ENCODE results near the gene ZC3H18.

ZC3H18 gene

DNA sequence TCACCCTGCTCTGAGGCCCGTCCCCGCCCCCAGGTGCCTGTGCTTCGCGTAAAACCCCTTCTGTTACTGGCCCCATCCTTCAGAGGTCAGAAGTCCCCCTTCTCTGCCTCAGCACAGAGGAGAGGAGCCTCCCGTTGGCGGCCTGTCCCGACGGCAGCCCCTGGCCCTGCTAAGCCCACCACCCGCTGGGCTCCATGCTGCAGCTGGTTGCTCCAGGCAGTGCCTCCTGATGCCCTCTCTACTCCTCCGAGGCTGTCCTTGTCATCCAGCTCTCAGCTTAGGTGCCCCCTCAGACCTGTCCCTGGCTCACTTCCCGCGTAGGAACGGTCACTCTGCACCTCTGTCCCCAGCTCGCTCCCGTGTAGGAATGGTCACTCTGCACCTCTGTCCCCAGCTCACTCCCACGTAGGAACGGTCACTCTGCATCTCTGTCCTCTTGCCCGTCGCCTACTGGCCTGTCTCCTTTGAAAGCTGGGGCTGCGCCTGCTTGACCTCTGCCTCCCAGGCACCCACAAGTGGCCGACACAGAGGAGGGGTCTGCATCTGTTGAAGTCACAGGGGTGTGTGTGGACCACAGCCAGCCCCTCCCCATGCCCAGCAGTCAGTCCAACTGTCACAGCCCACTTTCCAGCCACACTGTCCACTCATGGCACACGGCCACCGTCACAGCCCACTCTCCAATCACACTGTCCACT is 31.7 kb upstream of the ZC3H18 start:
- no peak for DNase-seq
- Mint-ChIP-seq H3K4me1 (peaks cover 12% of the 10 kb centered on the region), H3K27me3 (peaks cover 41% of the 10 kb centered on the region), H3K27ac (peak overlapping the region in 1 of 2 donors; percentile 97), H3K9me3 (peaks cover 4 to 17% of the 10 kb centered on the region in 2 donors), H3K4me3 (no peak overlapping the region)
- no peak for ATAC-seq

DNA sequence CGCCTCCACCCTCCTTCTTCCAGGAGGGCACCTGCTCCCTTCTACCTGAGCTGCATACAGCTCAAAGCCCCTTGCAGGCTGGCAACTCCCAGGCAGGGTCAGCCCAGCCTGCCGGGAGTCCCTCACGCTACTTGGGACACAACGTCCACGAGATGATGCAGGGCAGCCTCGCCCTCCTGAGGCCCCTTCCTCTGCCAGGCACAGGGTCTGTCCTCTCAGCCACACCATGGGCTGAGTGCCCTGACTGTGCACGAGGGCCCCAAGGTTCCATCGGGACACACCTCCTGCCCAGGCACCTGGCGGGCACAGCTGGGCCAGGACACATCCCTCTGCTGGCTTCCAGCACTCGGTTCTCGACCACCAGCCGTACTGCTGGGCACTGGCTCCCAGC is 30.9 kb upstream of the ZC3H18 start:
- Mint-ChIP-seq H3K27me3 (peaks cover 41% of the 10 kb centered on the region), H3K9me3 (peaks cover 7 to 22% of the 10 kb centered on the region in 2 donors), H3K27ac (peak overlapping the region in 1 of 2 donors; percentile 82), H3K4me1 (peaks cover 12% of the 10 kb centered on the region), H3K4me3 (no peak overlapping the region)
- DNase-seq (no peak), ATAC-seq (no peak)

GRCh38 chr16:88539652-88540345 is 30.4 kb upstream of the ZC3H18 start:
- H3K9me3 Mint-ChIP-seq: peaks cover 7 to 22% of the 10 kb centered on the region in 2 donors
- peak overlapping the region in 1 of 2 donors; percentile 82 for H3K27ac Mint-ChIP-seq
- H3K27me3 Mint-ChIP-seq: peaks cover 41% of the 10 kb centered on the region
- H3K4me3 Mint-ChIP-seq: no peak overlapping the region
- ATAC-seq: no peak
- DNase-seq: no peak
- peaks cover 12% of the 10 kb centered on the region for H3K4me1 Mint-ChIP-seq

GRCh38 chr16:88540346-88540977 is 29.7 kb upstream of the ZC3H18 start:
- Mint-ChIP-seq H3K4me1 (peaks cover 7% of the 10 kb centered on the region), H3K27ac (no peak overlapping the region), H3K27me3 (peaks cover 46% of the 10 kb centered on the region), H3K4me3 (no peak overlapping the region), H3K9me3 (peaks cover 7 to 25% of the 10 kb centered on the region in 2 donors)
- no peak for DNase-seq
- no peak for ATAC-seq

- Mint-ChIP-seq H3K27me3 (peaks cover 59% of the 10 kb centered on the region), H3K27ac (no peak overlapping the region), H3K4me1 (no peaks in the 10 kb centered on the region), H3K4me3 (no peak overlapping the region), H3K9me3 (peaks cover 7 to 28% of the 10 kb centered on the region in 2 donors)
- ATAC-seq: no peak
- no peak for DNase-seq
These were observed 28.2 kb upstream of the ZC3H18 start for GRCh38 chr16:88541831-88542616.

DNA sequence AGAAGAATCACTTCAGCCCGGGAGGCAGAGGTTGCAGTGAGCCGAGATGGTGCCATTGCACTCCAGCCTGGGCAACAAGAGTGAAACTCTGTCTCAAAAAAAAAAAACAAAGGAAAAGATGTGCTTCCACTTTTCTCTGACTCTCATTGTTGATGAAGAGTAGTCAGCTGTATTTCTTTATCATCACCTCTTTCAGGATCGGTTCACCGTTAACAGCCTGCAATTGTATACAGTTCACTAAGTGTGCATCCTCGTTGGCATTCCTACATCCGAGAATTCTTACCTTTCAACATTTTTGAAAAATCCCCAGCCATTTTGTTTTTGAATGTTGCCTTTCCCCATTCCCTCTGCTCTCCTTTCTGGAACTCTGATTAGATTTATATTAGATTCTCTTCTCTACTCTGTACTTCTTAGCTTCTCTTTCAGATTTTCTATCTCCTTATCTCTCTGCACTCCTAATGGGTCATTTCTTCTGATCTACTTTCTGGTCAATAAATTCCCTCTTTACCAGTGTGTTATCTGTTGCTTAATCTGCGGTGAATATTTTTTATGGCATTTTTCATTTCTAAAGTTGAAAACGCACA is 26.9 kb upstream of the ZC3H18 start:
- Mint-ChIP-seq H3K9me3 (peaks cover 7 to 28% of the 10 kb centered on the region in 2 donors), H3K4me1 (peaks cover 3% of the 10 kb centered on the region), H3K27me3 (peaks cover 63% of the 10 kb centered on the region), H3K4me3 (no peak overlapping the region), H3K27ac (no peak overlapping the region)
- ATAC-seq (no peak), DNase-seq (no peak)

DNA sequence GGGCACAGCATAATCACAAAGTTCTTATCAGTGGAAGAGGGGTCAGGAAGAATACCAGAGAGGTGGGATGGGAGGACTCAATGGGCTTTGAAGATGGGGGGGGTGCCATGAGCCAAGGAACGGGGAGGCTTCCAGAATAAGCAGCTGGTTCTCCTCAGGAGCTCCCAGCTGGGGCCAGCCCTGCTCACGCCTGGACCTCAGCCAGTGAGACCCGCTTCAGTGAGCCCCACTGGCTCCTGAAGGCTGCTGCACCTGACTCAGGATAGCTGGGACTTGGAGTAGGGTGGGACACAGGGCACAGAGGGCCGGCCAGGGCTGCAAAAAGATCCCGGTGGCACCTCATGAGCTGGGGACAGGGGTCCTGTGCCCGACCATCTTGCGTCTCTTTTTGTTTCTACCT is 24.4 kb upstream of the ZC3H18 start:
- Mint-ChIP-seq H3K27me3 (peaks cover 60% of the 10 kb centered on the region), H3K4me3 (no peak overlapping the region), H3K9me3 (peaks cover 7 to 28% of the 10 kb centered on the region in 2 donors), H3K27ac (peak overlapping the region in 1 of 2 donors; percentile 64), H3K4me1 (peaks cover 19% of the 10 kb centered on the region)
- ATAC-seq (no peak), DNase-seq (no peak)

DNA sequence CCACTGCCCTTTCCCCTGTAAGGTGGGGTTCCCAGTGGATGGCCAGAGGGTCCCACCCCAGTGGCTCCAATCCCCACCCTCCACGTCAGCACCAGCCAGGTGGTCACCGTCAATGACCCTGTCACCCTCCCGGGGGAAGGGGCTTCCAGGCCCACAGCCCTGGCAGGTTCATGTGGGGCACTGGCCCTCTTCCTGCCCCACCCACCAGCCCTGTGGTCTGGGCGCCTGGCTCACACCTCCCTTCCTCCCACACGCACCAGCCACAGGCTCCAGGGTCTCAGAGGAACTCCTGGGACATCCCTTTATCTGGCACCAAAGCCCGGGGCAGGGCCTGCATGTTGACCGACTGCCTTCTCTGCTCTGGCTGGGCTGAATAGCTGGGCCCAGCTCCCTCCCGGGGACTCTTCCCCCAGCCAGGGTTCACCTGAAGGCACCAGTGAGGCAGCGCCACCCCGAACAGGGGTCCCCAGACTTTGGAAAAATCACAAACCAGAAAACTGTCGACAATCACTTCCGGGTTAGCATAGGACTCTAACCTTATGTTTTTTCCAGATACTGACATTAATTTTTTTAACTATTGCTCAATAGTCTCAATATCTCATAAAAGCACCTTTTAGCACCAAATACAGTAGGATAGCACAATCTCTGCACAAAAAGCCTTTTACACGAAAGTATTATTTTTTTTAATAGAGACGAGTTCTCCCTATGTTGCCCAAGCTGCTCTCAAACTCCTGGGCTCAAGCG is 21.9 kb upstream of the ZC3H18 start:
- no peak overlapping the region for H3K27ac Mint-ChIP-seq
- H3K9me3 Mint-ChIP-seq: peaks cover 5 to 14% of the 10 kb centered on the region in 2 donors
- no peak for DNase-seq
- H3K27me3 Mint-ChIP-seq: peaks cover 52% of the 10 kb centered on the region
- no peak overlapping the region for H3K4me3 Mint-ChIP-seq
- peak; percentile 27 for ATAC-seq
- H3K4me1 Mint-ChIP-seq: peaks cover 28% of the 10 kb centered on the region

DNA sequence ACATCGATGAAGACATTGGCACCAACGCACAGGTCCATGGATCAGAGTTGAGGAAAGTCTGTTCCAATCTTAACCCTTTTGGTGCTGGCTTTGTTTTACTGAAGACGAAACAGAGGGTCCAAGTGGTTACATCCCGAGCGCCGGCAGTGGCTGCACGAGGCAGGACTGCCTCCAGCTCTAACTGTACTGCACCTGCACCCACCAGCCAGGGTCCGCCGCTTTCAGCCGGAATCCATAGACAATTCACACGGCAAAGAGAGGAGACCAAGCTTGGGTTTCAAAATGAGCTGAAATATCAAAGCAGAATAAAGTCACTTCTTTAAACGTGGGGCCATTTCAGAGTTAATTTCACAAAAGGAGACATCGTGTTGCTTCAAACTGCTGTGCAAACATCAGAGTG is 21.2 kb upstream of the ZC3H18 start:
- Mint-ChIP-seq H3K27ac (peak overlapping the region in 1 of 2 donors; percentile 78), H3K4me3 (peak overlapping the region in 1 of 2 donors; percentile 37), H3K27me3 (peaks cover 52% of the 10 kb centered on the region), H3K4me1 (peaks cover 28% of the 10 kb centered on the region), H3K9me3 (peaks cover 0 to 7% of the 10 kb centered on the region in 2 donors)
- ATAC-seq: no peak
- no peak for DNase-seq

DNA sequence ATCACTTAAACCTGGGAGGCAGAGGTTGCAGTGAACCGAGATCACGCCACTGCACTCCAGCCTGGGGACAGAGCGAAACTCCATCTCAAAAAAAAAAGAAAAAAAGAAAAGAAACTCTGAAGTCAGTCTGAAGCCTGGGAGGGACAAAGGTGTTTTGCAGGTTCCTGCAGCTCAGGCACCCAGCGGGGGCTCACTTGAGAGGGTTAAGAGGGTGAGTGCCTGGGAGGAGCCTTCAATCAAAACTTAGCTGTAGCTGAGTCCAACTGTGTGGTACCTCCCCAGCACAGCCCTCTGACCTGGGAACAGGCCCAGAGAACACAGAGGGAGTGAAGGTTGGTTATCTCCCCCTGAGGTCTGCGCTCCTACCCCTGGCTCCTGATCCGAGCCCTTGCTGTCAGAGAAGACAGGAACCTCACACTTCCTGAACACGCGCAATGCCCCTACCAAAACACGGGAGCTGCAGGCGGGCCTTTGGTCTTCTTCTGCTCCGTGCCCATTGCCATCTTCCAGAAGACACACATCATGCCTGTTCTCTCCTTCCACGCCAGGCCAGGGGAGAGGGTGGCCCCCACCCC is 20.4 kb upstream of the ZC3H18 start:
- Mint-ChIP-seq H3K27me3 (peaks cover 52% of the 10 kb centered on the region), H3K4me3 (peak overlapping the region; percentile 56 to 85), H3K9me3 (peaks cover 0 to 7% of the 10 kb centered on the region in 2 donors), H3K27ac (peak overlapping the region; percentile 90 to 96), H3K4me1 (peaks cover 28% of the 10 kb centered on the region)
- ATAC-seq (peak; percentile 39), DNase-seq (no peak)

GRCh38 chr16:88550246-88550661 is 19.9 kb upstream of the ZC3H18 start:
- H3K4me3 Mint-ChIP-seq: peak overlapping the region; percentile 56 to 85
- peak; percentile 87 for ATAC-seq

GRCh38 chr16:88552166-88552565 is 18.0 kb upstream of the ZC3H18 start:
- Mint-ChIP-seq H3K4me3 (no peak overlapping the region), H3K27ac (no peak overlapping the region), H3K9me3 (peaks cover 0 to 11% of the 10 kb centered on the region in 2 donors), H3K4me1 (peaks cover 28% of the 10 kb centered on the region), H3K27me3 (peaks cover 37% of the 10 kb centered on the region)
- DNase-seq (no peak), ATAC-seq (no peak)

More at GRCh38 chr16:88550246-88550661, 19.9 kb upstream of the ZC3H18 start:
- peaks cover 28% of the 10 kb centered on the region for H3K4me1 Mint-ChIP-seq
- peaks cover 0 to 6% of the 10 kb centered on the region in 2 donors for H3K9me3 Mint-ChIP-seq
- H3K27ac Mint-ChIP-seq: peak overlapping the region; percentile 90 to 96
- H3K27me3 Mint-ChIP-seq: peaks cover 49% of the 10 kb centered on the region
- peak in 1 of 2 donors; percentile 47 for DNase-seq

DNA sequence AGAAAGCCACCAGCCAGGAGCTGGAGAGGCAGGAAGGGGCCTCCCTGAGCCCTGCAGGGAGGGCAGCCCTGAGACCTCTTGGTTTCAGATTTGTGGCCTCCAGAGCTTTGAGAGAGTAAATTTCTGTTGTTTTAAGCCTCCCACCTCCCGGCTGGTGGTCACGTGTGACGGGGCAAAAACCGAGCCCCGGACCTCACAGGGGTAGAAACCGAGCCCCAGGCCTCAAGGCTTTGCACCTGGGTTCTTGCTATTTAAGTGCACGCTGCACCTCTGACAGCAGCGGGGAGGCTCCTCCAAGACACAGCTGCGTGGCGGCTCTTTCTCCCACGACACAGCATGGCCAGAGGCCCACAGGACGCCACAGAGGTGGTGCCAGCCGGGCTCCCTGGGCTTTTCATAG is 17.4 kb upstream of the ZC3H18 start:
- DNase-seq: no peak
- H3K4me1 Mint-ChIP-seq: peaks cover 28% of the 10 kb centered on the region
- H3K27ac Mint-ChIP-seq: no peak overlapping the region
- peaks cover 0 to 15% of the 10 kb centered on the region in 2 donors for H3K9me3 Mint-ChIP-seq
- no peak overlapping the region for H3K4me3 Mint-ChIP-seq
- peaks cover 41% of the 10 kb centered on the region for H3K27me3 Mint-ChIP-seq
- ATAC-seq: no peak

DNA sequence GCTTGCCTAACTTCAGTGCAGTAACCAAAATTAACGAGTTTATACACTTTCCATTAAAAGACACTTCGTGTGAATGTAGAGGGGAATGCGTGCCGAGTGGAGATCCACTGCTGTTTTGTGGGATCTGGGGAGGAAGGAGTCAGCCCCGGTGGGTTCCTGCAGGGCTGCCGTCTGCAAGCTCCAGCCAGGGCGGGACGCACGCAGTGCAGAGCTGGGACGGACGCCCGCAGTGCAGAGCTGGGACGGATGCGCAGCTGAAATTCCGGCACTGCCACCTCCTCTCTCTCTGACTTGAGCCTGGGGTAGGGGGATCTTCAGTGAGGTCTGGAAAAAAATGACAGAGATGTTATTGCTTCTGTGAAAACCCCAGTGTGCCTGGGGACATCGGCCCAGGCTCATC is 16.5 kb upstream of the ZC3H18 start:
- no peak for ATAC-seq
- Mint-ChIP-seq H3K27ac (no peak overlapping the region), H3K4me3 (no peak overlapping the region)

More for the DNA sequence above, 16.5 kb upstream of the ZC3H18 start:
- peaks cover 35% of the 10 kb centered on the region for H3K27me3 Mint-ChIP-seq
- H3K9me3 Mint-ChIP-seq: peaks cover 0 to 15% of the 10 kb centered on the region in 2 donors
- DNase-seq: no peak
- H3K4me1 Mint-ChIP-seq: peaks cover 23% of the 10 kb centered on the region
